Astrocyte (in vitro differentiated cells and primary cell): ENCODE results near the gene HYAL2. TPM values are rescaled to one million over a fixed set of nuclear protein-coding genes. Genes with fewer than 3 reads are reported as not detected.

Experiments used
- DNase-seq: peaks from one replicate; pipeline ENCODE4 v3.0.0-alpha.2; 2010; ENCODE audit warnings: low read depth
- FAIRE-seq: peaks from 2 replicates; lab custom pipeline; 2011; peaks lifted over from hg19 to GRCh38; lab: Jason Lieb, UNC
- H2AFZ ChIP-seq: 2 replicates; pipeline ENCODE4 v1.6.0; 2012; ENCODE audit warnings: low read depth, low read length, inconsistent platforms
- H3K27ac ChIP-seq: 2 replicates; pipeline ENCODE4 v1.5.1; 2011; ENCODE audit warnings: low read depth, low read length, inconsistent platforms
- H3K27me3 ChIP-seq: 2 replicates; pipeline ENCODE4 v1.6.0; 2011; ENCODE audit warnings: low read length, inconsistent platforms; ENCODE audit not compliant: insufficient read depth
- H3K36me3 ChIP-seq: 2 replicates; pipeline ENCODE4 v1.5.1; 2011; ENCODE audit warnings: low read length, inconsistent platforms; ENCODE audit not compliant: insufficient read depth
- H3K4me1 ChIP-seq: 2 replicates; pipeline ENCODE4 v1.5.1; 2011; ENCODE audit warnings: low read length, inconsistent platforms; ENCODE audit not compliant: insufficient read depth
- H3K4me2 ChIP-seq: 2 replicates; pipeline ENCODE4 v1.6.0; 2012; ENCODE audit warnings: low read length, inconsistent platforms
- H3K4me3 ChIP-seq: 2 replicates; pipeline ENCODE4 v1.5.1; 2011; ENCODE audit warnings: low read depth, mild to moderate bottlenecking, low read length, inconsistent platforms; ENCODE audit not compliant: insufficient read depth
- H3K79me2 ChIP-seq: 2 replicates; pipeline ENCODE4 v1.6.0; 2012; ENCODE audit warnings: mild to moderate bottlenecking, low read length, inconsistent platforms; ENCODE audit not compliant: insufficient read depth
- H3K9ac ChIP-seq: 2 replicates; pipeline ENCODE4 v1.6.0; 2012; ENCODE audit warnings: mild to moderate bottlenecking, low read length, inconsistent platforms
- H3K9me3 ChIP-seq: 2 replicates; pipeline ENCODE4 v1.5.1; 2012; ENCODE audit warnings: low read depth, mild to moderate bottlenecking, low read length, inconsistent platforms; ENCODE audit not compliant: insufficient read depth
- H4K20me1 ChIP-seq: 2 replicates; pipeline ENCODE4 v1.6.0; 2012; ENCODE audit warnings: low read length, inconsistent platforms; ENCODE audit not compliant: insufficient read depth
- H3K27ac Mint-ChIP-seq: one replicate; pipeline ENCODE4 v1.8.0; 2021; ENCODE audit warnings: mild to moderate bottlenecking, mixed read lengths; ENCODE audit not compliant: unreplicated experiment
- H3K27me3 Mint-ChIP-seq: one replicate; pipeline ENCODE4 v1.8.0; 2021; ENCODE audit warnings: low read depth, mixed read lengths; ENCODE audit not compliant: unreplicated experiment
- H3K36me3 Mint-ChIP-seq: one replicate; pipeline ENCODE4 v1.8.0; 2021; ENCODE audit warnings: low read depth, mixed read lengths; ENCODE audit not compliant: unreplicated experiment
- H3K4me1 Mint-ChIP-seq: one replicate; pipeline ENCODE4 v1.8.0; 2021; ENCODE audit warnings: low read depth, mixed read lengths; ENCODE audit not compliant: unreplicated experiment
- H3K4me3 Mint-ChIP-seq: one replicate; pipeline ENCODE4 v1.8.0; 2021; ENCODE audit warnings: mild to moderate bottlenecking, moderate library complexity, mixed read lengths; ENCODE audit not compliant: unreplicated experiment
- H3K9me3 Mint-ChIP-seq: one replicate; pipeline ENCODE4 v1.8.0; 2021; ENCODE audit warnings: mild to moderate bottlenecking, mixed read lengths; ENCODE audit not compliant: unreplicated experiment
- CTCF ChIP-seq: IDR thresholded peaks from 2 replicates; pipeline ENCODE4 v1.5.1; 2011; ENCODE audit warnings: low read depth, mild to moderate bottlenecking, inconsistent platforms, low read length, moderate library complexity; ENCODE audit not compliant: insufficient read depth
- EZH2 ChIP-seq: IDR thresholded peaks from 2 replicates; pipeline ENCODE4 v1.6.1; 2012; ENCODE audit warnings: mild to moderate bottlenecking, low read length, inconsistent platforms; ENCODE audit not compliant: insufficient read depth
- total RNA-seq: library from RNA; stranded (reverse); gene quantifications from 2 replicates; pipeline ENCODE4 v1.2.1, GENCODE V29; 2021

Gene HYAL2
- total RNA-seq, 1 donor from 2014 or later = 42.9 TPM

GRCh38 chr3:50294089-50294488, 28.5 kb downstream of the HYAL2 start:
- H3K9me3 ChIP-seq = no peaks in the 10 kb centered on the region
- H2AFZ ChIP-seq = no peak overlapping the region
- FAIRE-seq (no peak), DNase-seq (no peak)
- H3K4me2 ChIP-seq = no peak overlapping the region
- TF ChIP-seq EZH2 (no peak), CTCF (no peak)
- Mint-ChIP-seq H3K4me3 (peak overlapping the region; percentile 34), H3K27ac (no peak overlapping the region), H3K9me3 (no peaks in the 10 kb centered on the region), H3K4me1 (peaks cover 11% of the 10 kb centered on the region), H3K36me3 (no peaks in the 10 kb centered on the region), H3K27me3 (no peaks in the 10 kb centered on the region)
- peaks cover 38% of the 10 kb centered on the region for H3K79me2 ChIP-seq
- peaks cover 7% of the 10 kb centered on the region for H4K20me1 ChIP-seq
- no peak overlapping the region for H3K27ac ChIP-seq
- peaks cover 22% of the 10 kb centered on the region for H3K4me1 ChIP-seq
- no peak overlapping the region for H3K4me3 ChIP-seq
- H3K27me3 ChIP-seq = no peaks in the 10 kb centered on the region
- H3K9ac ChIP-seq = no peak overlapping the region
- H3K36me3 ChIP-seq = peaks cover 4% of the 10 kb centered on the region

GRCh38 chr3:50293079-50293801, 29.3 kb downstream of the HYAL2 start:
- Histone ChIP-seq H3K9me3 (no peaks in the 10 kb centered on the region), H3K9ac (peak overlapping the region; percentile 95), H4K20me1 (peaks cover 7% of the 10 kb centered on the region), H3K36me3 (peaks cover 12% of the 10 kb centered on the region), H3K4me1 (peaks cover 16% of the 10 kb centered on the region), H3K27me3 (no peaks in the 10 kb centered on the region), H2AFZ (peak overlapping the region; percentile 58), H3K79me2 (peaks cover 39% of the 10 kb centered on the region), H3K27ac (no peak overlapping the region), H3K4me2 (peak overlapping the region; percentile 99), H3K4me3 (no peak overlapping the region)
- H3K4me3 Mint-ChIP-seq = peak overlapping the region; percentile 80
- DNase-seq = no peak
- H3K36me3 Mint-ChIP-seq = no peaks in the 10 kb centered on the region
- FAIRE-seq = no peak
- no peaks in the 10 kb centered on the region for H3K9me3 Mint-ChIP-seq
- no peaks in the 10 kb centered on the region for H3K27me3 Mint-ChIP-seq
- peak overlapping the region; percentile 89 for H3K27ac Mint-ChIP-seq
- no peak for TF ChIP-seq EZH2
- no peak for TF ChIP-seq CTCF
- H3K4me1 Mint-ChIP-seq = peaks cover 11% of the 10 kb centered on the region
